HG03064 (cell line): ENCODE measurements around the gene PDE1C.
"Not testable (repeated sequence)": the region's sequence is repeated elsewhere in the genome, so short reads cannot be mapped to it uniquely, and the experiment has no call there.

ENCODE experiments used
- ATAC-seq: cut with Tn5 transposase; IDR thresholded peaks from one replicate; pipeline ENCODE4 v1.9.1; 2021; ENCODE audit warnings: low read depth; ENCODE audit not compliant: unreplicated experiment

PDE1C gene

GRCh38 chr7:32070406-32071360 is at the start of gene PDE1C:
TSS of gene PDE1C (minus strand) at chr7:32070407.
- ATAC-seq: no peak

- no peak for ATAC-seq
Measured at GRCh38 chr7:32119790-32120196, 49.6 kb upstream of the PDE1C start.

- no peak for ATAC-seq
Measured at GRCh38 chr7:32117837-32118236, 47.6 kb upstream of the PDE1C start.

DNA sequence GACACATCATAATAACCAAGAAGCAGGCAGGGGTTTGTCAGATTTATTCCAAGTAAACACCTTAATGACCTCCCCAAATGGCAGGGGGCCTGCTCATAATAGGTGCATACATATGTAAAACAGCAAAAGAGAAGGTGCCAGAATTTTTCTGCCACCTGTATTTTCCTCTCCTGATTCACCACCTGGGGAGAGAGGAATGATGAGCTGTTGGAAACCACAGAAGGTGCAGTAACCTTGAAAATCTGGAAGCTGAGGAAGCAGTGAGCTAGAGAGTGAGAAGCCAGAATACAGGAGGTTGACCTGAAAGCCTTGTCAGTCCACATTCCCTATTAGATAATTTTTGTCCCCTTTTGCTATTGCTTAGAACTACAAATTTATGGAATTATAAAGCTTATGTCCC is 46.2 kb upstream of the PDE1C start:
- no peak for ATAC-seq

DNA sequence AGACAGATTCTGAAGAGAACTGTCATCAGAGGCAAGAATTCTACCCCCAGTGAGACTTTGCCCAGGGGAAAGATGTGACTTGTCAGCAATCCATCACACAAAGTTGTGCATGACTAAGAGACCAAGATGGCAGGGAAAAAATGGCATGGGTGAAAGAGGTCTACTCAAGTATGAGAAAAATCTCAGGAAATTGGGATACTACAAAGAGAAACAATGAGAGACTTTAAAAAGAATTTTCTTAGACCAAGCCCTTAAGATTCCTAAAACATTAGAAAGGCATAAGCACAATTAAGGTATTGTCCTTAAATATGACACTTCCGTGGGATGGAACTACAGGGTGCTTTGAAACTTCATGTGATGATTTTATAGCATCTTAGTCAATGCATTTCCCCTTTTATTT is 45.6 kb upstream of the PDE1C start:
- ATAC-seq: no peak

DNA sequence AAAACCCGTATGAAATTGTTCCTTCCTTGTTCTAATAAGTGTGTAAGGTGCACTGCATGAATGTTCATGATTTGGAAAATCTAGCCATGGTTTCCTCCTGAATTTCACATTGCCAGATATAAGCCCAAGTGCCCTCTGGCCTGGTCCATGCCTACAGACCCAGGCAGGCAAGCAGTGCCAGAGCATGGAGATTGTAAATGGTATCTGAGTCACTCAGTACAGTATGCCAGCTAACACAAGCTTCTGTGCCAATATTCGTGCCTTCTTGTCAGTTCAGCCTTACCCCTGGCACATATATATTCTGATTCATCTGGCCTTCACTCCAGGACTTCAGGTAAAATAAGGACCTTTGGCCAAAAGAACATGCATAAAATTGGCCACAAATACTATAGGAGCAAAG is 38.4 kb upstream of the PDE1C start:
- no peak for ATAC-seq

DNA sequence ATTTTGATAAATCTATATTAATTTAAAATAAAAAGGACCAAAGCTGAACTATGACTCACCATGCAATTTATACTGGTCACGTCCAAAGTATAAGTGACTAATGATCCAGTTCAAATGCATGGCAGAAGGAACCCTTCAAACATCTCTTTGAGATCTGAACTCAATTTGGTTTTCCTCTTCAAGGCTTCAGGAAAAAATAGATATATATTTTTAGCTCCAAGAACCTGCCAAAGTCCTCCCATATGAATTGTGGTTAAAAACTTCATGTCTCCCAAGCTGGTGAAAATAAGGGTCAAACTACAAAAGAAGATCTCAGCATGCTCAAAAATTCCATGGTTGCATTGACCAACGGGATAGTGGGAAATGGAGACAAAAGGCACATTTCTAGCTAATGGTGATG is 34.6 kb upstream of the PDE1C start:
- no peak for ATAC-seq

DNA sequence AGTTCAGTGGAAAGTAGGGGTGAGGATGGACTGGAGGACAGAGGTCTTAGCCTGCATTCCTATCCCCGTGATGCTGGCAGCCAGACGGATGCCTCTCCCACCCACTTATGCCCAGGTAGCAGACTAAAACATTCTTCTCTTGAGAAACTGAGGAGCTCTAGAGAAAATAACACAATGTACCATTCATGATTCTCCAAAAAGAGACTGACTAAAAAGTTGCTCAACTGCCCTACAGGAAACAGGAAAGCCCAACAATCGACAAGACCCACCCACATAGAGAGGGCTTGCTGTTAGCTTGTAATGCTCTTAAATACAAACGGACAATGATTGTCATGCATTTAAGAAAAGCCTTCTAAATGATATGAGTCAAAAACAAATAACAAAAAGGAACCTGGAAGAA is 33.2 kb upstream of the PDE1C start:
- no peak for ATAC-seq

DNA sequence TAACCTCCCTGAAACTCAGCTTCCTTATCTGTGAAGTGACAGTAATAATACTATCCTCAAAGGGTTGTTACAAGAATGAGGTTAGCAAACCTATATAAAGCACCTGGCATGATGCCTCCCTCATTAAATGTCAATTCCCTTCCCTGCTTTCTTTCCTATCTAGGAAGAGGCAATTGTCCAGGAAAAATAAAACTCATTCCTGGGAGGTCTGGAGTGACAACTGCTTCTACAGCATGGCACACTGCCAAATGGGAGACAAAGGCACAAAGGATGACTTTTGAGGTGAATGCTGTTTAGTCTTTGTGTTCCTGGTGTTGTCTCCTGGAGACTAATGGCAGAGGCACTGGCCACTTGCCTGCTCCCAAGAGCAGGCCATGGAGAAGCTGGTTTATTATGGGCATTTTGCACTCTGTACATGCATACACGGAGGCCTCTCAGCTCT is 32.2 kb upstream of the PDE1C start:
- no peak for ATAC-seq

DNA sequence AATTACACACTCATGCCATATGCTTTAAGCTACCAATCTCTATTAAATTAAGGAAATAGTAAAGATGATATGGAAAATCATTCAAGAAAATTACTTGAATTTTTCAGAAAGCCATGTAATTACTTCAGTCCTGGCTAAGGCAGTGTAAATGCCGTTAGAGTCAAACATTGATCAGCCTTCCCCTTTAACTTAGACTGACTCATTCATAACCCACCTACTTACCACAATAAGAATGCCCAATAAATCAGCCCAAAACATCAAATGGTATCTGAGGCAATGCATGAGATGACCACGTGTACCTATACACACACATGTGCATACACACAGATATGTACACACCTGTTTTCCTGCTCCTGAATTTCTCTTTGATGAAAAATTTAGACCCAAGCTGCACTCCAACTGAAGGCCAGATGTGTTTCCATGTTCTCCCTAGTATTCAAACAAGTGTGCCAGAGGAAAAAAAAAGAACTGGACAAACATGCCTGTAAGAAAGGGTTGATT is 30.2 kb upstream of the PDE1C start:
- no peak for ATAC-seq

GRCh38 chr7:32094516-32094915 is 24.3 kb upstream of the PDE1C start:
- ATAC-seq: no peak

- ATAC-seq: no peak
Measured at GRCh38 chr7:32093415-32094408, 23.5 kb upstream of the PDE1C start.

DNA sequence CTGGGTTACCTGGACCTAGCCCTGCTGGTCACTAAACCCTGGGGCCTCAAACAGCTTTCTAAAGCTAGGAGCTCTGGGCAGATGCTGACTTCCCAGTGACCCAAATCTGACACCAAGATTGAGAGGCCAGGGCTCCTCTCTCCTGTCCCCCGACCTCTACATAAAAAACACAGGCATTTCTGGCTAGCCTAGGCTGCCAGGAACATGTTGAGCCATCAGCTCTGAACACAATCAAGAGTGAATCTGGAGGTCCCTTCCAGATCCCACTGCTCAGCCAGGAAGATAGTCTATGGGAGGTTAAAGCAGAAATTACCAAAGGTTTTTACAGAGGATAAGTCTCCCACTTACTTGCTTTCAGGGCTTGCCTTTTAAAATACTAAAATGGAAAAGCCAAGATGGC is 22.1 kb upstream of the PDE1C start:
- no peak for ATAC-seq

DNA sequence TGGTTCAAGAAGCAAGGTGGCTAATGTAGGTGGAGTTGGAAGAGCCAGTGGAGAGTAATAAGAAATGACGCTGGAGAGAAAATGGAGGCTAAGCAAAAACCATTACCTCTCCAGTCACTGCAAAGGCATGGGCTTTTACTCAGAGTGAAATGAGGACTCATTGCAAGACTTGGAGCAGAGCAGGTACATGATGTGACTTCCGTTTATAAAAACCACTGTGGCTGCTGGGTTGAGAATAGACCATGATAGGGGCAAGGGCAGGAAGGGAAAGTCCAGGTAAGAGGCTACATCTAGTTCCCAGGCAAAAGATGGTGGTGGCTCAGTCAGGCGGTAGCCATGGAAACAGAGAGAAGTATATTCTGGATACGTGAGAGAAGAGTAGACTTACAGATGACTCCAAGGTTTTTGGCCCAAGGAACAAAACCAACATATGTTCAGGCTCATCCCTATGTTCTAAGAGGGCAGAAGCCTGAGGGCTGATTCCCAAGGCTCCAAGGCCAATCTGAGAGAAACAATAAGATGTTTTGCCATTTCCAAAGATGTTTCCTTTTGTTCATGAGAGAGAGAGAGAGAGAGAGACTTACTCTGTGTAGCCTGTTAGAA is 21.5 kb upstream of the PDE1C start:
- no peak for ATAC-seq

- no peak for ATAC-seq
Measured at GRCh38 chr7:32089678-32090077, 19.5 kb upstream of the PDE1C start.

DNA sequence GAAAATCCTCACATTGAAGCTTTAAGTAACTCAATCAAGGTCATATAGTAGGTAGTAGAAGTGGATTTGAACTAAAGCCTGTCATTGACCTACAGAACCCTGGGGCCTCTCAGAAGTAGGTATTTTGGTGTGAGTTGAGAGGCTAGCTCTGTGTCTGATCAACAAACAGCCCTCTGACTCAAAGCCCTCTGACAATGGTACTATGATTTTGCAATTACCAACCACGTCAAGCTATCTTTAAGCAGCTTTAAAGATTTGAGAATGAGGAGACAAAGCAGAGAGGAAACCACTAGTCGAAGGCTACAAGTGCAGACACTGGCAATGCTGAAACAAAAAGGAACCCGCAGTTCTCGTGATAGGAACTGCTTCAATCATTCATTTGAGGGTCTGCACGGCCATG is 19.0 kb upstream of the PDE1C start:
- no peak for ATAC-seq

GRCh38 chr7:32088451-32088881 is 18.3 kb upstream of the PDE1C start:
- ATAC-seq: no peak

DNA sequence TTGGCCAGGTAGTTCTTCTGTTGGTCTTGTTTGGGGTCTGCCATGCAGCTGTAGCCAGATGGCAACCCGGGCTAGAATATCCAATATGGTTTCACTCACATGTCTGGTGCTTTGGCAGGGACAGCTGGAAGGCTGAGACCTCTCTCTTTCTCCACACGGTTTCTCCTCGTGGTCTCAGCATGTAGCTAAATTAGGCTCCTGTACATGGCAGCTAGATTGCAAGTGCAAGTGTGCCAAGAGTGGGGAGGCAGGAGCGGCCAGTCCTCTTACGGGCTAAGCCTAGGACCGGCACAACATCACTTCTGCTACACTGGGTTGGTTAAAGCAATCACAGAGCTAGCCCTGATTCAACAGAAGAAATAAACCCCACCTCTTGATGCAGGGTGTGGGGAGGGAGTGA is 9.3 kb upstream of the PDE1C start:
- no peak for ATAC-seq

DNA sequence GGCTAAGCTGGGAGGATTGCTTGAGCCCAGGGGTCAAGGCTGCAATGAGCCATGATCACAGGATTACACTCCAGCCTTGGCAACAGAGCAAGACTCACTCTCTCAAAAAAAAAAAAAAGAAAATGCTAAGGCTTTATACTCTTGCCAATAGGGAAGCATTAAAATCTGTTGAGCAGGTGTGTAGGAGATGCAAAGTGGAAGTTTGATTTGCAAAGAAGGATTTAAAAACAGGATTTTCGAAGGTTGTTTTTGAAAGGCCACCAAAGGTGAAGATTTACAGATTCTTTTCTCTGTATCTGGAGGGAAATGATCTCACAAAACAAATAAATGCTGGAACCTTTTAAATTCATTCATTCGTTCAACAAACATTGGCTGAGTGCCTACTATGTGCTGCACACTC is 8.6 kb upstream of the PDE1C start:
- no peak for ATAC-seq

DNA sequence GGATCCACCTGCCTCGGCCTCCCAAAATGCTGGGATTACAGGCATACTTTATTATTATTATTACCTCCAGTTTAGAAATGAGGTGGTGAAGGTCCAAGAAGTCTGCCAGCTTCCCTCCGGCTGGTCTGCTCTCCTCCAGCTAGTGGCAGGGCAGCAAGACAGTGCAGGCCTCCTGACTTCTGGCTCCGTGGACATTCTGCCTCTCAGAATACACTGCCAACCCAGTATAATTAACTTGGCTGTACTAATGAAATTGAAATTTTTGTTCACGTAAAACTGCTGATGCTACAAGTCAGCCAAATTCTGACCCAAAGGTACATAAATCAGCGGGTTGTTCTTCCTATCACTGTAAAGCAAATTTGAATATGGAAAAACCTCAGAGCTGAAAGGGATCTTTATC is 7.6 kb upstream of the PDE1C start:
- no peak for ATAC-seq

DNA sequence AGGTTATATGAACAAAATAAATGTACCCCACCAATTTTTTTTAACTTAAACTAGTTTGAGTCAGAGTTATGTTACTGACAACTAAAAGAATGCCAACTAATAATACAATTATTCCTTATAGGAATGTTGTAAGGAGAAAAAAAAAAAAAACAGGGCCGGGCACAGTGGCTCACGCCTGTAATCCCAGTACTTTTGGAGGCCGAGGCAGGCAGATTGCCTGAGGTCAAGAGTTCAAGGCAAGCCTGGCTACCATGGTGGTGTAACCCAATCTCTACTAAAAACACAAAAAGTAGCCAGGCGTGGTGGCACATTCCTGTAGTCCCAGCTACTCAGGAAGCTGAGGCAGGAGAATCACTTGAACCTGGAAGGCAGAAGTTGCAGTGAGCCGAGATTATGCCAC is 6.6 kb upstream of the PDE1C start:
- not testable (repeated sequence) for ATAC-seq
